Measurements from ENCODE around the gene GATB. TPM values are rescaled to one million over a fixed set of nuclear protein-coding genes. Genes with fewer than 3 reads are reported as not detected.
A peak's percentile ranks its signal among the peaks of the same experiment; 100 is the strongest.

Gene GATB
- total and polyA plus RNA-seq, 10 of the 15 experiments (the other 5 are each of a cell fraction or from before 2014, with no cell fraction given): 20.5 to 37.3 (median 30.5) TPM

- TF ChIP-seq E4F1 (IDR thresholded peaks at IDR 0.05; ENCODE audit: borderline replicate concordance, partially characterized antibody) (no peak), CHD4 (IDR thresholded peaks at IDR 0.05) (no peak), PAX8 (IDR thresholded peaks at IDR 0.05) (no peak), GABPA (IDR thresholded peaks at IDR 0.05; ENCODE audit: low read depth) (no peak), TBL1XR1 (IDR thresholded peaks at IDR 0.05; ENCODE audit: low read depth, low read length) (no peak), TCF7 (IDR thresholded peaks at IDR 0.05; ENCODE audit: borderline replicate concordance) (no peak), ZBED1 (IDR thresholded peaks at IDR 0.05; ENCODE audit: borderline replicate concordance) (no peak), HDGF (IDR thresholded peaks at IDR 0.05) (no peak), MEF2A (IDR thresholded peaks at IDR 0.05; ENCODE audit: insufficient read depth, low read depth, low read length) (no peak), KLF5 (IDR thresholded peaks at IDR 0.05; ENCODE audit: partially characterized antibody) (no peak), NR2F1 (conservative IDR thresholded peaks at IDR 0.05) (no peak), RBBP5 (conservative IDR thresholded peaks at IDR 0.05) (no peak), POLR2AphosphoS2 (IDR thresholded peaks at IDR 0.05; ENCODE audit: low read depth, low read length) (no peak), CEBPB (IDR thresholded peaks at IDR 0.05; ENCODE audit: borderline replicate concordance in 1 of 2, low read depth in 2 of 2, low read length in 2 of 2) (no peak), ZZZ3 (IDR thresholded peaks at IDR 0.05; ENCODE audit: control insufficient read depth, insufficient read length, low read depth) (no peak), YY1 (IDR thresholded peaks at IDR 0.05; ENCODE audit: low read depth, low read length) (no peak), ZNF217 (IDR thresholded peaks at IDR 0.05) (no peak), NBN (IDR thresholded peaks at IDR 0.05) (no peak), ZNF687 (IDR thresholded peaks at IDR 0.05) (peak; percentile 46; the same call in 1 of the 2 replicates), E2F4 (IDR thresholded peaks at IDR 0.05; ENCODE audit: low read depth, low read length) (no peak), NFYA (IDR thresholded peaks at IDR 0.05; ENCODE audit: borderline replicate concordance, low read depth, low read length) (no peak), USF1 (IDR thresholded peaks at IDR 0.05; ENCODE audit: borderline replicate concordance, extremely low read length, insufficient read depth, low read depth, low read length) (no peak), ZNF207 (IDR thresholded peaks at IDR 0.05; ENCODE audit: borderline replicate concordance) (no peak), BCL11A (IDR thresholded peaks at IDR 0.05; ENCODE audit: low read depth, low read length) (peak; percentile 77), JUNB (IDR thresholded peaks at IDR 0.05) (peak; percentile 60)
Measured at GRCh38 chr4:151743128-151743854, 17.5 kb downstream of the GATB start (continued).

Data from GM12878 (cell line).